ENCODE data around the gene JAZF1.

Gene JAZF1

DNA sequence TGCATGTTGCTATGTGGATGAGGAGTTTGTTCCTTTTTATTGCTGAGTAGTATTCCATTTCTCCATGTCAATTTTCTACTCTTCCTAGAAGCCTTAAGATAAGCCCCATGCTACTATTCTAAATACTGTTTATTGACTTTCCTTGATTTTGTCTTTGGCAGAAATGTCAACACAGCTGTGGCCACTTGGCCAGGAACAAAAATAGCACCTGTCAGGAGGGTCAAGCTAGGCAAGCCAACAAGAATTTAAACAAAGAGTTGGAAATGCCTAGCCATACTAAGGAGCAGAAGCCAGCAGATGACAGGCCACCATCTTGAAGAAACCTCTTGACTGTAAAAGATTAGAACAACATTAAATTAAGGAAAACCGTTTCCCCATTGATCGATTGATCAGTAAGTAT is 34.7 kb downstream of the JAZF1 start:
- Histone ChIP-seq H3K9ac (ENCODE audit: low read length) (no peak overlapping the region), H2AFZ (ENCODE audit: low read depth, low read length) (no peak overlapping the region), H3K36me3 (ENCODE audit: control insufficient read depth in 1 of 2, insufficient read depth in 2 of 2, low read depth in 1 of 2, low read length in 2 of 2) (peaks cover 0 to 3% of the 10 kb centered on the region in 2 experiments), H3K27ac (ENCODE audit: low read length, poor library complexity, severe bottlenecking) (no peak overlapping the region), H2BK12ac (ENCODE audit: low read length in 2 of 2) (no peak overlapping the region), H3K9me3 (ENCODE audit: control insufficient read depth, low read length) (no peaks in the 10 kb centered on the region), H3K23ac (ENCODE audit: low read length in 2 of 2) (no peak overlapping the region), H4K8ac (ENCODE audit: low read length) (no peak overlapping the region), H3K18ac (ENCODE audit: low read depth in 1 of 2, low read length in 2 of 2) (no peak overlapping the region), H3K4me3 (ENCODE audit: insufficient read depth in 1 of 2, low read depth in 1 of 2, low read length in 2 of 2) (no peak overlapping the region), H3K79me1 (replicated peaks; ENCODE audit: low read length, poor library complexity, severe bottlenecking) (peaks cover 36% of the 10 kb centered on the region), H4K91ac (ENCODE audit: low read length) (no peak overlapping the region), H3K27me3 (ENCODE audit: control insufficient read depth in 1 of 2, insufficient read depth in 1 of 2, low read length in 2 of 2) (no peaks in the 10 kb centered on the region), H3K4me2 (ENCODE audit: low read length, poor library complexity, severe bottlenecking) (no peak overlapping the region), H2BK15ac (ENCODE audit: low read depth, poor library complexity, severe bottlenecking) (no peak overlapping the region), H3K4ac (ENCODE audit: low read depth in 1 of 2, low read length in 2 of 2) (no peak overlapping the region), H2AK5ac (ENCODE audit: low read length, severe bottlenecking) (no peak overlapping the region), H2BK120ac (ENCODE audit: low read depth, low read length) (no peak overlapping the region), H3K14ac (ENCODE audit: low read length in 2 of 2) (no peak overlapping the region), H3K4me1 (ENCODE audit: control insufficient read depth, insufficient read depth, low read depth, low read length) (peaks cover 5% of the 10 kb centered on the region), H2BK5ac (ENCODE audit: low read depth, low read length, poor library complexity, severe bottlenecking) (no peak overlapping the region)
- no peak for DNase-seq
- WGBS = 100% methylated on average over 2 of the region's 2 CpGs

DNA sequence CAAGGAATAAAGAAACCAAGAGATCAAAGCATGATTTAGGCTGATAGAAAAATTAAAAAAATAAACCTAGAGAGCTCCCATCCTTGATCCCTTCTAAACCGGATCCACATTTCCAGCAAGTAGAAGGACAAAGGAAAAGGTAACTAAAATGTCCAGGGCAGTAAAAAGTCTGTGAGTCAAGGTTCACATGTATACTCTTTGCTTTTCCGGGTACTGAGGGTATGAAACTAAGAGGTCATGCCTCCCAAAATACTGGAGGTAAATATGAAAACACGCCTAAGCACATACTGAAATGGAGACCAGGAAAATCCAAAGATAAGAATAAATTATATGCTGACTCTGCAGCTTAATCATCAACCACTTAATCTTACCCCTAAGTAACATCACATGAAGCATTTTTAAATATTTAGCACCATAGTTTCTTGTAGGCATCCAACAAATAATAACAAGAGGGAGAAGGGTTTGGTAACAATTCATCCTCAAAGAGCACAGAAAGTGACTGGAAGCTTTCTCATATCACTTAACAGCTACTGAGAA is 35.4 kb downstream of the JAZF1 start:
- no peak overlapping the region for H4K8ac ChIP-seq (ENCODE audit: low read length)
- no peaks in the 10 kb centered on the region for H3K36me3 ChIP-seq (ENCODE audit: control insufficient read depth in 1 of 2, insufficient read depth in 2 of 2, low read depth in 1 of 2, low read length in 2 of 2)
- peaks cover 34% of the 10 kb centered on the region for H3K79me1 ChIP-seq (replicated peaks; ENCODE audit: low read length, poor library complexity, severe bottlenecking)
- H2BK12ac ChIP-seq (ENCODE audit: low read length in 2 of 2) = no peak overlapping the region
- H3K18ac ChIP-seq (ENCODE audit: low read depth in 1 of 2, low read length in 2 of 2) = no peak overlapping the region
- H3K14ac ChIP-seq (ENCODE audit: low read length in 2 of 2) = no peak overlapping the region
- no peak overlapping the region for H3K4ac ChIP-seq (ENCODE audit: low read depth in 1 of 2, low read length in 2 of 2)
- H2AFZ ChIP-seq (ENCODE audit: low read depth, low read length) = no peak overlapping the region
- no peak overlapping the region for H3K23ac ChIP-seq (ENCODE audit: low read length in 2 of 2)
- H2BK120ac ChIP-seq (ENCODE audit: low read depth, low read length) = no peak overlapping the region
- H3K27ac ChIP-seq (ENCODE audit: low read length, poor library complexity, severe bottlenecking) = no peak overlapping the region
- no peak for DNase-seq
- H3K4me3 ChIP-seq (ENCODE audit: insufficient read depth in 1 of 2, low read depth in 1 of 2, low read length in 2 of 2) = no peak overlapping the region
- H2BK15ac ChIP-seq (ENCODE audit: low read depth, poor library complexity, severe bottlenecking) = no peak overlapping the region
- 95% methylated on average over 2 of the region's 3 CpGs for WGBS
- peaks cover 5% of the 10 kb centered on the region for H3K4me1 ChIP-seq (ENCODE audit: control insufficient read depth, insufficient read depth, low read depth, low read length)
- no peak overlapping the region for H2BK5ac ChIP-seq (ENCODE audit: low read depth, low read length, poor library complexity, severe bottlenecking)
- no peak overlapping the region for H3K9ac ChIP-seq (ENCODE audit: low read length)
- no peak overlapping the region for H2AK5ac ChIP-seq (ENCODE audit: low read length, severe bottlenecking)
- H4K91ac ChIP-seq (ENCODE audit: low read length) = no peak overlapping the region
- no peaks in the 10 kb centered on the region for H3K9me3 ChIP-seq (ENCODE audit: control insufficient read depth, low read length)
- no peak overlapping the region for H3K4me2 ChIP-seq (ENCODE audit: low read length, poor library complexity, severe bottlenecking)
- H3K27me3 ChIP-seq (ENCODE audit: control insufficient read depth in 1 of 2, insufficient read depth in 1 of 2, low read length in 2 of 2) = no peaks in the 10 kb centered on the region

DNA sequence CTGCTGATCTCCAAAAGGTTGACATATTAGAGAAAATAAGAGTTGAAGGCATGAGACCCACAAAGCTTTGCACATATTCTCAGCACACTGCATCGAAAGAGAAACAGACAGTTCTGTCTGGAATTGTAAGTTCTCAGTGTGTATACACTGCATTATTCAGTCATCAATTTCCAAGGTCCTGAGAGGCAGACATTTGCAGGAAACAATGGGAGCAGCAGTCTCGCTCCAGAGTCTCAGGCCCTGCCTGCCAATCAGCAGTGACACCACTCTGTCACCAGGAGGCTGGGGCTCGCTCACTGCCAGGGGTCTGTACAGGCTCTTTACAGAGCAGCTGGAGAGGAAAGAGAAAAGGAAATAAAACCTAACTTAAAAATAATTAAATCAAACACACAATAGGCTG is 36.3 kb downstream of the JAZF1 start:
- Histone ChIP-seq H3K27me3 (ENCODE audit: control insufficient read depth in 1 of 2, insufficient read depth in 1 of 2, low read length in 2 of 2) (no peaks in the 10 kb centered on the region), H2BK15ac (ENCODE audit: low read depth, poor library complexity, severe bottlenecking) (no peak overlapping the region), H2AFZ (ENCODE audit: low read depth, low read length) (no peak overlapping the region), H2BK5ac (ENCODE audit: low read depth, low read length, poor library complexity, severe bottlenecking) (no peak overlapping the region), H3K14ac (ENCODE audit: low read length in 2 of 2) (no peak overlapping the region), H2BK120ac (ENCODE audit: low read depth, low read length) (no peak overlapping the region), H4K91ac (ENCODE audit: low read length) (no peak overlapping the region), H3K4me1 (ENCODE audit: control insufficient read depth, insufficient read depth, low read depth, low read length) (peaks cover 4% of the 10 kb centered on the region), H3K27ac (ENCODE audit: low read length, poor library complexity, severe bottlenecking) (no peak overlapping the region), H4K8ac (ENCODE audit: low read length) (peak overlapping the region; percentile 36), H3K9me3 (ENCODE audit: control insufficient read depth, low read length) (no peaks in the 10 kb centered on the region), H3K4ac (ENCODE audit: low read depth in 1 of 2, low read length in 2 of 2) (no peak overlapping the region), H3K36me3 (ENCODE audit: control insufficient read depth in 1 of 2, insufficient read depth in 2 of 2, low read depth in 1 of 2, low read length in 2 of 2) (no peaks in the 10 kb centered on the region), H3K4me3 (ENCODE audit: insufficient read depth in 1 of 2, low read depth in 1 of 2, low read length in 2 of 2) (no peak overlapping the region), H3K4me2 (ENCODE audit: low read length, poor library complexity, severe bottlenecking) (no peak overlapping the region), H2BK12ac (ENCODE audit: low read length in 2 of 2) (no peak overlapping the region), H3K79me1 (replicated peaks; ENCODE audit: low read length, poor library complexity, severe bottlenecking) (peaks cover 27% of the 10 kb centered on the region), H3K18ac (ENCODE audit: low read depth in 1 of 2, low read length in 2 of 2) (no peak overlapping the region), H3K23ac (ENCODE audit: low read length in 2 of 2) (no peak overlapping the region), H3K9ac (ENCODE audit: low read length) (no peak overlapping the region), H2AK5ac (ENCODE audit: low read length, severe bottlenecking) (peak overlapping the region; percentile 58)
- no peak for DNase-seq
- 83% methylated on average over 2 of the region's 3 CpGs for WGBS

DNA sequence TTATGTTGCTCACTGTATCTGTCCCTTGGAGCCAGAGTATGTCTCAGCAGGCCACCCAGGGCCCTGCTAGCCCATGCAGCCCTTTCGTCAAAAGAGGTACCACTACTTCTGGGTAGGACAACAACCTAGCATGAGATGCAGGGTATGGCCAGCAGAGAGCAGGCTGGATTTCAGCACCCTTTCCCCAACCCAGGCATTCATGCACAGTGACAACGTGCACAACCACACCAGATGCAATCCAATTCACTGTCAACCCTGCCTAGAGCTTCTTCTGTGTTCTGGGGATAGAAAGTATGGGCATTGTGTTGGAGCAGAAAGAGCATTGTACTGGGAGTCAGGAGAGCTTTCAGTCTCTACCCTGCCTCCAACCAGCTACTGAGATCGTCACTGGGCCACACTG is 37.9 kb downstream of the JAZF1 start:
- peaks cover 28% of the 10 kb centered on the region for H3K79me1 ChIP-seq (replicated peaks; ENCODE audit: low read length, poor library complexity, severe bottlenecking)
- H4K8ac ChIP-seq (ENCODE audit: low read length) = no peak overlapping the region
- WGBS = 93% methylated on average over 2 of the region's 3 CpGs

More for the DNA sequence above, 37.9 kb downstream of the JAZF1 start:
- H2BK5ac ChIP-seq (ENCODE audit: low read depth, low read length, poor library complexity, severe bottlenecking) = no peak overlapping the region
- no peak overlapping the region for H3K14ac ChIP-seq (ENCODE audit: low read length in 2 of 2)
- DNase-seq = no peak
- H3K18ac ChIP-seq (ENCODE audit: low read depth in 1 of 2, low read length in 2 of 2) = no peak overlapping the region
- no peak overlapping the region for H3K9ac ChIP-seq (ENCODE audit: low read length)
- no peak overlapping the region for H2BK12ac ChIP-seq (ENCODE audit: low read length in 2 of 2)
- no peaks in the 10 kb centered on the region for H3K36me3 ChIP-seq (ENCODE audit: control insufficient read depth in 1 of 2, insufficient read depth in 2 of 2, low read depth in 1 of 2, low read length in 2 of 2)
- H3K4me3 ChIP-seq (ENCODE audit: insufficient read depth in 1 of 2, low read depth in 1 of 2, low read length in 2 of 2) = no peak overlapping the region
- H2BK120ac ChIP-seq (ENCODE audit: low read depth, low read length) = no peak overlapping the region
- H2AK5ac ChIP-seq (ENCODE audit: low read length, severe bottlenecking) = no peak overlapping the region
- no peak overlapping the region for H4K91ac ChIP-seq (ENCODE audit: low read length)
- H2BK15ac ChIP-seq (ENCODE audit: low read depth, poor library complexity, severe bottlenecking) = no peak overlapping the region
- H3K4me1 ChIP-seq (ENCODE audit: control insufficient read depth, insufficient read depth, low read depth, low read length) = peaks cover 2% of the 10 kb centered on the region
- no peaks in the 10 kb centered on the region for H3K27me3 ChIP-seq (ENCODE audit: control insufficient read depth in 1 of 2, insufficient read depth in 1 of 2, low read length in 2 of 2)
- H3K9me3 ChIP-seq (ENCODE audit: control insufficient read depth, low read length) = no peaks in the 10 kb centered on the region
- no peak overlapping the region for H3K23ac ChIP-seq (ENCODE audit: low read length in 2 of 2)
- no peak overlapping the region for H2AFZ ChIP-seq (ENCODE audit: low read depth, low read length)
- H3K27ac ChIP-seq (ENCODE audit: low read length, poor library complexity, severe bottlenecking) = no peak overlapping the region
- H3K4me2 ChIP-seq (ENCODE audit: low read length, poor library complexity, severe bottlenecking) = no peak overlapping the region
- H3K4ac ChIP-seq (ENCODE audit: low read depth in 1 of 2, low read length in 2 of 2) = no peak overlapping the region
